WI38 (cell line): ENCODE measurements around the gene TNKS1BP1.

Source experiments
- H3K4me3 ChIP-seq: 2 replicates; pipeline ENCODE4 v1.5.1; 2011; ENCODE audit warnings: low read depth, mild to moderate bottlenecking, control low read depth, low read length
- CTCF ChIP-seq: IDR thresholded peaks from 2 replicates; pipeline ENCODE4 v1.5.1; 2012; ENCODE audit warnings: low read depth, mild to moderate bottlenecking, control low read depth, low read length

TNKS1BP1 gene

GRCh38 chr11:57330029-57330428, 5.3 kb upstream of the TNKS1BP1 start:
- no peak overlapping the region for H3K4me3 ChIP-seq
- no peak for TF ChIP-seq CTCF

- no peak overlapping the region for H3K4me3 ChIP-seq
- no peak for TF ChIP-seq CTCF
Observed at GRCh38 chr11:57327721-57328120, 3.0 kb upstream of the TNKS1BP1 start.

- peak overlapping the region; percentile 60 for H3K4me3 ChIP-seq
- TF ChIP-seq CTCF: no peak
Observed at GRCh38 chr11:57325735-57326048, 940 bp upstream of the TNKS1BP1 start.

GRCh38 chr11:57324154-57324885, 432 bp downstream of the TNKS1BP1 start:
- peak overlapping the region; percentile 70 for H3K4me3 ChIP-seq
- no peak for TF ChIP-seq CTCF

GRCh38 chr11:57323855-57324153, 948 bp downstream of the TNKS1BP1 start:
- no peak for TF ChIP-seq CTCF
- H3K4me3 ChIP-seq: peak overlapping the region; percentile 70

GRCh38 chr11:57323167-57323854, 1.4 kb downstream of the TNKS1BP1 start:
- TF ChIP-seq CTCF: 0 out of 2 replicates have a peak, but pooled peaks have one; percentile 15
- peak overlapping the region; percentile 70 for H3K4me3 ChIP-seq

- peak overlapping the region; percentile 70 for H3K4me3 ChIP-seq
- TF ChIP-seq CTCF: no peak
Observed at GRCh38 chr11:57322256-57323166, 2.2 kb downstream of the TNKS1BP1 start.
